Measurements from ENCODE around the gene LRCH1.

Gene LRCH1

DNA sequence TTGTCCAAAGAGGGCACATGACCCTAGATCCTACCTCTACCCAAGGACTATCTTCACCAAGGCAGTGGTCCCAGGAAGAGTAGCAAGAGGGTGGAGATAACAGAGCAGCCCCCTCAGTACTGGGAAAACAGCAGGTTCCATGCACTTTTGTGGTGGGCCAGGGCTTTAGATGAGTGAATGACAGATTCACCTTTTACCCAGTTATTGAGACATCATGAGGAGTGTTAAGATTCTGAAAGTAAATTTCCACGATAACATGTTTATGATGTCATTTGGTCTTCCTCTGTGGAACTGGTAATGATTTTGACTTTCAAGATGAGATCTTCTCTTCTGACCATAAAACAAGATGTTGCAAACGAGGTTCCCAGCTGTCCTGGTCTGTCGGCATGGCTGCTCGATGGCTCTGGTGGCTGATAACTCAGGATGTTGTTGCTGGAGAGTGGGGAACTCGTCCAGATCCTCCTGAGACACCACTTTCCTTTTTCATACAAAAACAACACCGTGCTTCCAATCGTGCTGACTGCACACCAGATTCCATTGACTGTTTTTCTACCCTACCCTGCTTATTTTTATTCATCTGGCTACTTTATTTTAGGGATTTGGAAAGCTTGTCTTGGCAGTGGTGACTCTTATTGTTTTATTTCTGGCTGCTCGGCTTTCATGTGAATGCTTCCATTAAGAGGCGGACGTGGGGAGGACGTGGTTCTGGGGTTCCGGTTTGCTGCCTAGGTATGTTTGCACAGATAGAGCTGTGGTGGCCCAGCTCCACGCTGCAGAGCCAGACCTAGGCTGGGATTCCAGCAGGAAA is 88.5 kb downstream of the LRCH1 start:
- DNase-seq: no peak

DNA sequence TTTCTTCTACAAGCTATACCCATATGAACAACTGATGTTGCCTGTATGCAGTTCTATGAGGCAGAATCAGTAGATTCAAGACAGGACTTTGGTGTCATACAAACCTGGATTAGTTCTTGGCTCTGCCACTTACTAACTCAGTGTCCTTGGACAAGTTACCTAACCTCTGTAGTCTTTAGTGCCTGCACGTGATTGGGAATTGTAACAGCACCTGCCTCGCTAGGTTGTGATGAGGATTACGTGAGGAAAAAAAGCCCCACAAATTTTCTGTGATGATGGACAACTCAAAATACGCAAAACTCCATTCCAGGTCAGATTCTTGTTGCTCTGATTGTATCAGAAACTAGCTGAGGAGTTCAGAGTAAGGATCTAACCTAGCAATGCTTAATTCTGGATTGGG is 89.3 kb downstream of the LRCH1 start:
- no peak for DNase-seq

DNA sequence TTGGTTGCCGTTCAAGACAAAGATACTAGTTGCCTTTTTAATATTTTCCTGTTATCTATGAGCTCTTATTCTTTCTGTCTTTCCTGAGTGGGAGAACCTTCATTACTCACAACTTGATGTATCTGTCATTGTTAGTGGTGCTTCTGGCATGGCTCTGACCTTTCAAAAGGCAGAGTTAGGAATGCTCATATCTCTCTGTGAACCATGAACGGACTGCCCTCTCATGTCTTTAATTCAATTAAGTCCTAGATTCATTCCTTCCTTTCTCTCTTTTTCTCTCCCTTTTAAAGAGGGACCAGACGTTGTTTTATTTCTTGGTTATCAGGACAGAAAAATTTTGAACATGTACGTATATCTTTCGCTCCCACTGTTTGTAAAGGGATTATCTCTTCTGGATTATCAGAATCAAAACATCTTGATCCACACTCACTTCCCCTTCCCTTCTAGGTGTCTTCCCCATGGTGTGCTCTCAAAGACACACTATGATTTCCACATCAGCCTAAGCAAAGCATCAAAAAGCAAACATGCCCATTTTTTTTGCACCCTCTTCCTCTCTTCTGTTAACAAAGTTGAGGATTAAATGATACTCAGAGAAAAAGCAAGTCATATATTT is 90.3 kb downstream of the LRCH1 start:
- no peak for DNase-seq

GRCh38 chr13:46644816-46645215 is 91.8 kb downstream of the LRCH1 start:
- no peak for DNase-seq

GRCh38 chr13:46647512-46648065 is 94.6 kb downstream of the LRCH1 start:
- DNase-seq: no peak

DNA sequence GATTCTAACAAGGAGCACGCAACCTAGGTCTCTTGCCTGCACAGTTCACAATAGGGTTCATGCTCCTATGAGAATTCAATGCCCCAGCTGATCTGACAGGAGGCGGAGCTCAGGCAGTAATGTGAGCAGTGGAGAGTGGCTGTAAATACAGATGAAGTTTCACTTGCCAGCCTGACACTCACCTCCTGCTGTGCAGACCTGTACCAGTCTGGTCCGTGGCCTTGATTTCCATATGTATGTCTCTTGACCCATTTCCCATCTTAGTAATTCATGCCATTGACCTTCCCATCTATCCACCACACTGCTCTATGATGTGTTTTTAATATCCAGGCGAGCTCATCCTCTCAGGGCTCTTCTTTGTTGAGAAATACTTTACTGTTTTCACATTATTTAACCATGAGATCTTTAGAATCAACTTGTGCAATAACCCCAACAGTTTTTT is 95.2 kb downstream of the LRCH1 start:
- DNase-seq: peak in 1 of 2 donors; percentile 21

DNA sequence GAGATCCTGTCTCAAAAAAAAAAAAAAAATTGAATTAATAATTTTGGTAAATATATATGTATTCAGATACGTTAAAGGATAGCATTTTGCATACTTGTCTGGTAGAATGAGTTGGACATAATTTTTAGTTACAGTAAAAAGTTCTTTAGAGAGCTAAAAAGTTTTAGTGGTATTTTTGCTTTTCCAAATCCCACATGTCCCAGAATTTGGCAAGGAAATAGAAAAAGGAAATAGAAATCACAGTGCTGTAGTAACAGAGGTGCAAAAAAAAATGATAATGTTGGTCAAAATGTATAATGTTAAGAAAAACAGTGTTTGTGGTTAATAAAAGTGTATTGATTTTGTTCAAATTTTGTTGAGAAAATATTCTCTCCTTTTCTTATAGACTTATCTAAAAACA is 96.8 kb downstream of the LRCH1 start:
- no peak for DNase-seq

DNA sequence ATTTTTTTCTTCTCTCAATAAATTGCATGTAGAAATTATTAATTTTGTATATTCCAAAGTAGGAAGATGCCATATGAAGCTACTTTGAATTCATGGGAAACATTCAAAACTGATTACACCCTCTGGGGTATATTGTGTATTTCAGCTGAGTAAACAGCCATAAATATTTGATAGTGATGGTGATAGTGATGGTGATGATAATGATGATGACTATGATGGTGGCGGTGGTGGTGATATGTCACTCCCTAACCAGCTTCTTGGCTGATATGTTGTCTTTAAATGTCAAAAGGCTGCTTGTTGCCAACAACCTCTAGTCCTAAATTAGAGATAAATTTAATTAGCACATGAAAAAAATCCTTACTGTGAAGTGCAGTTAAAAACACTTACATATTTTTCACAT is 102.0 kb downstream of the LRCH1 start:
- no peak for DNase-seq

DNA sequence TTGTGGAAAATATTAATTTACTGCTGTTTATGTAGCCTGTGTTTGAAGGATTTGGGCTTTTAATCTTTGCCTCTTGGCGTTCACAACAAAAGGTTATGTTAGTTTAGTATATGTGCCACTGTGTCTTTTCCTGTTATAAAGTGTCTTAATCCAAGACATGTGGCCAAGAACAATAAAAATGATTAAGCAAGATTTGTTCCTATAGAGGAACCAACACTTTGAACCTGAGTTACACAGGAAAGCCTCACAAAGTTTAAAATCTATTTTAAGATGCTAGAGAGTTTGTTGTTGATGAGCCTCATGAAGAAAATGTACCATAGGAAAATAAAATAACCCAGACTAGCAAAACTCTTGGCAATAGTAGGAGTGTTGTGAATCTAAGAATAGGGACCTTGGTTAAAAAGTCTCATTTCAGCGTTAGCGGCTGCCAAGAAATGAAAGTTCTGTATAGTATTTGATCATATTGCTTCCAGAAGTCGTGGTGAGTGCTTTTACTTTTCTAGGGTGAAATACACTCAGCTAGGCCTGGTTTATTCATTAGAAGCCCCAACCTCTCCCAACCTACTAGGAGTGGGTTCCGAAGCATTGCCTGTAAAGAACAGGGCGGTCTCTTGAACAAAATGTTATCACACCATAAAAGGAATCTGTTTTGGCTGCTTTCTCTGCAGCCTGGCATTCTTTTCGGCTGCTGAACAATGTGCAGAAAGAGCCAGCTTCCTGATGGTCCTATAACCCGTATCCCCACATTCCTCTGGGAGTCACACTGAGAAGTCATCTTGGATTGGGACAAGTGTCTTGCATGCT is 102.6 kb downstream of the LRCH1 start:
- DNase-seq: no peak

- no peak for DNase-seq
Measured at GRCh38 chr13:46656786-46657185, 103.8 kb downstream of the LRCH1 start.

- DNase-seq: no peak
Measured at GRCh38 chr13:46659413-46660065, 106.6 kb downstream of the LRCH1 start.

DNA sequence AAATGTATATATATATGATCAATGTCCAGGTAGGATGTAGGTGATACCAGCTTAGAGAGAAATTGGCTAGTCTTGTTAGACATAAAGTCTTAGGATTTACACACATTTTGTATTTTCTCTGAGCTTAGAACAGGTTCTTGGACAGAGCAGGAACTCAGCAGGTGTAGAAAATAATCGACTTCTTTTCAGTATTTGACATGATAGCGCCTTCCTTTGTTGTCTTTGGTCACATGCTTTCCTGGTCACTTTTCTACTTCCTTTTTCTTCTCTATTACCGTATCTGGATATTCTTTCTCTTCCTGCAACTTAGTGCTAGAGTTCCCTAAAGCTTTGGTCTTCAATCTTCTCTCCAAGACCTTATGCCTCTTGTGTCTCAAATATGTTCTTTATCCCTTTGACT is 107.4 kb downstream of the LRCH1 start:
- DNase-seq: no peak

DNA sequence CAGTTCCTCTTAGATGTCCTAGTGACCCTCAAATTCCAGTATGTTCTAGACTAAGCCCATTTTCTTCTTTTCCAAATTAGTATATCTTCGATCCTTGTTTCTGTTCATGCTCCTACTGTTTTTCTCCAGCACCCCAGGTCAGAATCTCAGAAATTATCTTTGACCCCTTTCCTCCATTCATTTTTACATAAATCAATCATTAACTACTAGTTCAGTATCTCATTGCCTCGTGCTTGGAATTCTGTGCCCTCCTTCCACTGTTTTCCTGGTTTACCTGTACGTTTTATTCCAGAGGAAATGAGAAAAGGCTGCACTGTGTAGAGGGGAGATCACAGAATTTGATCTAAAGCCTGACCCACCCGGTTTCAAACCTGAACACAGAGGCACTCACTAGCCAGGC is 107.9 kb downstream of the LRCH1 start:
- no peak for DNase-seq

DNA sequence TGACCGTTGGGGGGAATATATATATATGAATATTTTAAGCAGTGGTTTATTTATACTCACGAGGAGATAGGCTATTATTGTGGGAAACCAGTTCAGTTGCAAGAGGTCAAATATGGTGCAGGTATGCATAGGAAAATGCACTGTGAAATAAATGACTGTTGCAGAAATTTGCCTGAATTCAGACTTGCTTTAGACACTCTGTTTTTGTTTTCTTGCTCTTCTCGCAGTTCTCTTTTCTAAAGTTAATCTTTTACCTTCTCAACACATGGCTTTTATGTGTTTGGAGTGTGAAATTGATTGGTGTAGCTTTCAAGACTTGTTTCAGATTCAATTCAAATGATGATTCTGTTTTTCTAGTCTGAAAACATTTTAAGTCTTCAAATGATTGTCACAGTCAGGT is 109.7 kb downstream of the LRCH1 start:
- no peak for DNase-seq

DNA sequence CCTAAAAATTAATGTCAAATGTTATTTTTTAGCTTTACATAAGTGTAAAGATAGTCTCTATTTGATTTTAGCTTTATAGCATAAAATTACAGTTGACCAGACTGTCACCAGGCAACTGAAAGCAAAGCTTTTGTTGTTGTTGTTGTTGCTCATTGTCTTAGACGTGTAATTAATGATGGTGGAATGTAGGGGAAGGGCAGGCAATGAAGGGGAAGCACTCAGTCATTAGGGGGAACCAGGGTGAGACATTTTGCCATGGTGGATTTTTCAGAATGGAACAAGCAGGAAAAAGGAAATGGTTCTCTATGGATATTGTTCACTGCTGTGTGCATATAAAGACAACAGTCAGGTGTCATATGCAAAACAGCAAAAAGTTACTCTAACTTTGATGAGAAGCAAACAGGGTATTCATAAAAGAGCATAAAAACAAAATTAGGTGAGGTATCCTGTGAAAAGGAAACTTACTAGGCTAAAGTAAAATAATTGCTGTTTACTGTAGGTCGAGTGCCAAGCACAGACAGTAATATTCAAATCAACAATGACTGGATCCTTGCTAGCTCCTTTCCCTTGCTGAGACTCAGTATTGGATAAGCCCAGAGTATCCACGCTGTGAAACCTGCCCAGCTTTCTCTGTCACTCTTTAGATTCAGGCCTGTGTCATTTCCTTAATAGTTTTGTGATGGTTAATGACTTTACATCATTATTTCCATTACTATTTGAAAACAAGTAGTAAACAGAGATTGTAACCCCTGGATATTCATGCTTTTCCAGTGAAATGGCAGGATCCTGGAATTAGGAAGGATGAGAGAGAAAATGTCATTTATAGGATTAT is 110.5 kb downstream of the LRCH1 start:
- DNase-seq: no peak

GRCh38 chr13:46664195-46664594 is 111.2 kb downstream of the LRCH1 start:
- DNase-seq: no peak

- DNase-seq: no peak
Measured at GRCh38 chr13:46665248-46665632, 112.3 kb downstream of the LRCH1 start.

DNA sequence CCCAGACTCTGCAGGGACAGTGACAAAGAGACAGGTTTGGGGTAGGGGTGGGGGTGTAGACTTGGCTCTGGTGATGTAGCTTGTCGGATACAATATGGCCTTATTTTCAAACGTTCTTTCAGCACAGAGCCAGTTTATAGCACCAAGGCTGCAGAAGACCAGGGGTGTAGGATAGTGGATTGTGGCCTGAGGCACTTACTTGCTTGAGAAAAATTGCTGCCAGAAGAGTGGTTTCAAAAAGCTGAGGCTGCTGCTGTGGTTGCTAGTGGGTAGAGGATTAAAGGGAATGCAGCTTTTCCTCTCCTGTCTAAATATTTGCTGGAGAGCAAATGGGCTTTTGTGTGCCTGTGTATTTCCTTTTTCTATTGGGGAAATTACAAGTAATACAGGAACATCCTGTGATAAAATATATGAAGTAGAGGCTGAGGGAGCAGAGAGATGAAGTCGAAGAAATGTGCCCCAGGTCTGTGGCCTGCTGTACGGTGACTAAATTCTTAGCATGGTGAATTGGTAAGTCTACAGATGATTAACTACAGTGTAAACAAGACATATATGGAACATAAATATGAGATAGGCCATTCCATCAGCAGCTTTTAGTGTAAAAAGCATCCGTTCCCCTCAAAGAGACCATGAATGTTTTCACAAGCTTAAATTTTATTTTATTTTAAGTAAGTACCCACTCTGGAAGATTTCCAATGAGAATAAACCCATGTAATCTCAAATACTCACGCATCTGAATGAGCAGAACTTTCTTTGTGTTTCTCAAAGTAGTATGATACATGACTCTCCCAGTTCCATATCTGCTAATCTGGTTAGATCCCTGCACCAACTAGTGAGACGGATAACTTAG is 112.9 kb downstream of the LRCH1 start:
- no peak for DNase-seq

- peak in 1 of 2 donors; percentile 11 for DNase-seq
Measured at GRCh38 chr13:46666727-46667456, 113.9 kb downstream of the LRCH1 start.

DNA sequence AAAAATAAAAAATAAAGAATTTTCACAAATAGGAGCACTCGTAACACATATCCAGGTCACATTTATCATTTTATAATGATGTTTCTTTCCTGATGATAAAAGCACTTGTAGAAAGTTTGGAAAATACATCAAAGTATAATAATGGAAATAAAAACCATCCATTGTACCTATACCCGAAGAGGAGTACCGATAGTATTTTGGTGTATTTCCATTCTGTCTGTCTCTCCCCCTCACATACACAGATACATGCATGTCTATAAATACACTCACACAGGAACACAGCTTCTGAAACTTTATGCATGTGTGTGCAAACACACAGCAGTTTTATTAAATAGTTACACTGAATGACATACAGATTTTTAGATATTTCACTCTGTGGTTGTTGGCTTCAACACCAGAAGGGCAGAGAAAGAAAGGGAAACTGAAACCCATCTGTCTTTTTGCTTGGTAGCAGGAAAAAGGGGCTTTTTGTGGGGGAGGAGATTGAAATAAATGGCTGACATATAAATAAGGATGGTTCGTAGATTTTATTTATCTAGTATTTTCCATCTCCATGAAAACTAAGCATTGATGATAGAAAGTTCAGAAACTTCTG is 114.8 kb downstream of the LRCH1 start:
- DNase-seq: peak in 1 of 2 donors; percentile 71
